GM04504 (cell line): ENCODE results near the gene NDST4.
A peak's percentile ranks its signal among the peaks of the same experiment; 100 is the strongest.

ENCODE experiments used
- DNase-seq: peaks from one replicate; pipeline ENCODE4 v3.0.0-alpha.2; 2012; ENCODE audit warnings: low read depth

Gene NDST4

DNA sequence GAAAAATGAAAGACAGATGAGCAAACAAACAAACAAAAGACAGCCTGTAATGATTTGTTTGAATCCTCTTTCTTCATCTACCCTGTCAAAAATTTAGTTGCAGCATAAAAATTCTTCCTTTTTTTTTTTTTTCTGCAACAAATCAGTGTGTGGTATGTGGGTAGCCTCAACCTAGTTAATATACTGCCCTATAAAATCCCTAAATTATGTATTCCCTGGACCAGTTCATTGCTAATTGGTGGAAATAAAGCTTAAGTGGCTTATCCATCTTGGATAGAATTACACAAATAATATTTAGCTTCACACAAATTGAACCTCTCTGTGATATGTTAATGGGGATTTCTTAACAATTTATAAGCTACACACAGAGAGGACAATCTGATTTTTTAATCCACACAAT is 208.4 kb downstream of the NDST4 start:
- no peak for DNase-seq

DNA sequence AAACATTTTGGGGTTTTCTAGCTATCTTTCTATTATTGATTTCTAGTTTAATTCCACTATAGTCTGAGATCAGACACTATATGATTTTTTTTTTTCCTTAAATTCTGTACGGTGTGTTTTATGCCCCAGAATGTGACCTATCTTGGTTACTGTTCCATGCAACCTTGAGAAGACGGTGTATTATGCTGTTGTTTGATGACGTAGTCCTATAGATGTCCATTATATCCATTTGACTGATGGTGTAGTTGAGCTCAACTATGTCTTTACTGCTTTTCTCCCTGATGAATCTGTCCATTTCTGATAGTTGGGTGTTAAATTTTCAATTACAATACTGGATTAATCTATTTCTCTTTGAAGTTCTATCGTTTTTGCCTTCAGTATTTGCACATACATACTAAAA is 212.5 kb downstream of the NDST4 start:
- no peak for DNase-seq

DNA sequence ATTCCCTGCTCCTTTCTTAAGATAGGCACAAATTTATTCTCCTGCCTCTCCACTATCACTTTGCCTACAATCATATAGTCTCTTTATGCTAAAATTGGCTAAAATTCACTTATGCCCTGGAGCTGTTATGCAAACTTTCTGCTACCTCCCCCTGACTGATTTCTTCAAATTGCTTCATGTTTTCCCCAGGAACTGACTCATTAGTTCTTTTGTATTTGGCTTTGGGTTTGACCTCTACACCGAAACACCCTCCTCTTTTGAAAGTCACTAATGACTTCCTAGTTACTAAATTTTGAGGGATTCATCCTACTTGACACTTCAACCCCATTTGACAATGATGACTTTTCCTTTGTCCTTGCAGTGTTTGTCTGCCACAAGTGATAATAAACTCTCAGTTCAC is 222.6 kb downstream of the NDST4 start:
- no peak for DNase-seq

DNA sequence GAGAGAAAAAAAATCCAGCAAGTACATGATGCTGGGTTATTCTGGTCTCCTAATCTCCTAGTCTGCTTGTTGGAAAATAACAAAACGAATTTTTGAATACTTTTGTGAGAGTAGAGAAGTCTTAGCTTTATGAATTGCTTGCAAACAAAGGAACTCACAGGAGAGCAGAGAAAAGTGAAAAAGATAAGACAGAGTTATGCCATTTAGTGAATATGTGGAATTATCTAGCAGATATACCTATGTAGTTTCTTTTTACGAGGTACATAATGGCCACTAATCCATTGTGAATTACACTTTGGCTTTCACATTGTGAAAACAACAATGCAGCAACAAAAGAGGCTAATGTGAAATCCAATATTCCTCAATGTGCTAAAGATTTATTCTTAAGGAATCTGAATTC is 226.7 kb downstream of the NDST4 start:
- no peak for DNase-seq

DNA sequence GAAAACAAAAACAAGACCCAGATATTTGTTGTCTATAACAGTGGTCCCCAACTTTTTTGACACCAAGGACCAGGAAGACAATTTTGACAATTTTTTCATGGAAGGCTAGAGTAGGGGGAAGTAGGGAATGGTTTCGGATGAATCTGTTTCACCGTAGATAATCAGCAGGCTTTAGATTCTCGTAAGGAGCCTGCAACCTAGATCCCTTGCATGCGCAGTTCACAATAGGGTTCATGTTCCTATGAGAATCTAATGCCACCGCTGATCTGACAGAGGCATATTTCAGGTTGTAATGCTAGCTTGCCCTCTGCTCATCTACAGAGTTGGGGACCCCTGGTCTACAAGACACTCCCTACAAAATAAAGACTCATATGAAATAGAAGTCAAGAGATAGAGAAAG is 229.8 kb downstream of the NDST4 start:
- DNase-seq, result no peak

DNA sequence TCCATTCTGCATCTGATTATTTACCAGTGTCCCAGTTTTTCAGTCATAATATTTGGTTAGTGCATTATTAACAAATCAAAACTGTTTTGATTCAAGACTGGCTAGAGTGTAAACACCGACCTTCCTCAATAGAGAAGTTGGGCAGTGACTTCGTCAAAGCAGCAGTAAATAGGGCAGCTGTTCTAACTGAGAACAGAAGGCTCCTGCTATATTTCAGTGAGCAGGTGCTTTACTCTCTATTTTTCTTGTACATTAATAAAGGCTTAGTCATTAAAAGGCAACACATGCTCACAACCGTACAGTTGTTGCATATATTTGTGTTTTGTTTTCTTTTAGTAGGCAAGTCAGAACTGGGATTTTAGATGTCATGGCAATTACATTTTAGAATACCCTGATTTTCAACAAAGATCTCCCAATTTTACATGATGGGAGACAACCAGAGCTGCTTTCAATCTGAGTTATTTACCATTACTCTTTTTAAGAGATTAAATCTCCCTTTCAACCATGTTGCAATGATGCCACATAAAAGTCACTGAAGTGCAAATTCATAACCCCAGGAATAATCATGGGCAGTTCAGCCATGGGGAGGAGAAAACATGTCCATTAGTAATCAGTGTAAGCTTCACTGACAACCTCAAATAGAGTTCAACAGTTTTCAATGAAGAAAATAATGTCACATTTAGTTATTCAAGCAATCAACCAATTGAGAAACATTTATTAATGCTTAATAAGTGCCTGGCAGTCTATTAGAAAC is 233.3 kb downstream of the NDST4 start:
- DNase-seq, result no peak

DNA sequence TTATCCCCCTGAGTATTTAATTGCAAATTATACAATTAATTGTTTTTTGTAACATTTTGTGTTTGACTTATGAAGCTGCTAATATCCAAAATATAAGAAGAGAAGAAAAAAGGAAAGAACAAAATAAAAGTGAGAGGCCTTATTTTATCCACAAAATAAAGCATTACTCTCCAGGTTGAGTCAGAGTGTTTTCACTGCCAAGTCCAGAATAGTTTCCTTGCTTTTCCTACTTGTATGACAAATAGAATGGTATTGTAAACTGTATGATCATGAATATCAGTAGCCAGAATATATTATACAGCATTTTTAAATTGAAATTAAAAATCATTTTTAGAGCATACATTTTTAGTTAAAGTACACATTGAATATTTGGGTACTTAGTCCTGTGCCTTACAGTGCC is 237.8 kb downstream of the NDST4 start:
- DNase-seq, result no peak

DNA sequence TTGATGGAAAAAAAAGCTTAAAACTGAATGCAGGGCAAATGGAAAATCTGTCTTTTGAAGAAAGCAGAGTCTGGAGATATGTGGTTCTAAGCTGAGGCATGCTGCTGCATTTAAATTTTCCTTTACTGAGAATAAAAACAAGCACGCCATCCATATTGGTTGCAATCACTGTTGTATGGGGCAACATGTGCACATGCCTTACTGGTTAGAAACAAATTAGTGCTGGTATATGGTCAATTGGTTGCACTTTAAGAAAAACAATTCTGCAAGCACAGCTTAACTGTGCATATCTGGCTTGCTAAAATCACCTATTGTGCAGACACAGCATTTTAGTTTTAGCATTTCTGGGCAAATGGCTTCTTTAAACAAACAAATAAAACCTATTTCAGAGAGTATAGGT is 239.1 kb downstream of the NDST4 start:
- DNase-seq, result no peak

DNA sequence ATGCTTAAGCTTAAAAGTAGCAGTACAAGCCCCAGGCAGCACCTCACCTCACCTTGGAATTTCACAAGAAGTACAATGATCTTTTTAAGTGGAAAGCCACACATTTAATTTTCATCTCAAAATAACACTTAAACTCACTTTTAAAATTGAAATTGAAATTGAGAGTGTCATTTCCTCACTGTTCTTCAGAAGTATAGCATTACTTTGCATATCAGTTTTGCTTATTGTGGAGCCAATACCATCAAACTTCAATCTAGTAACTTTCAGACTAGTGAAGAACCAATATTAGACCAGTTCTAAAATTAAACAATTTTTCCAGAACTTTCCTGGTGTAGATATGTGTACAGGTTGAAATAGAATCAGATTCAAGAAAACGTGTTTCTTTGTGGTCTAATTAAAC is 242.4 kb downstream of the NDST4 start:
- no peak for DNase-seq

DNA sequence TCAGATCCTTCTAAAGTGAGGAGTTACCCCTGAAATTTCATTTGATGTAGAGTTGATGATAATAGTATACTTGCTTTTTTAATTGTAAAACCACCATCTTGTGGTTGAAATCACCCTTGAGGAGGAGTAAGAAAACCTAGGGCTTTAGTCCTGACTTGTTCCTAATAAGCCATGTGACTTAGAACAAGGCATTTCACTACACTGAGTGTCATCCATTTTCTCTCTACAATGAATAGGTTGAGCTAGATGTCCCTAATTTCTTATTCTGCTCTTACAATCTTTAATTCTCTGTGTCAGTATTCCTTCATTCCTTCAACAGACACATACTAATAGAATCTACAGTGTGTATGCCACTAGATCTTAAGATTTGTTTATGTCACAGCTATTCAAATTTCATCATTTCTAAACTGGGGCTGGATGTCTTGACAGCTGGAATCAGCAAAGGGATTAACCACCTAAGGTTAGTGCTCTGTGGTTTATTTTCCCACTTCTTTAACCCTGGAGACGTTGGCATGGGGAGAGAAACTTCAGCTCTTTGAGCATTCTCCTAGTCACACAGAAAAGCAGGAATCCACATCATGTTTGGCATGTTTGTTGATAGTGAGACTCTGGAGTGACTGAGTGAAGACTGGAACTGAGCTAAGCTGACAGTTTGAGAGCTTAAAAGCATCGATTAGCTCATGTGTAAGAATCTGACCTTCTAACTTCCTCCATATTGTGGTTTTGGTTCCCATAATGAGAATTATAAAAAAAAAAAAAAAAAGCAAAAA is 246.3 kb downstream of the NDST4 start:
- no peak for DNase-seq

DNA sequence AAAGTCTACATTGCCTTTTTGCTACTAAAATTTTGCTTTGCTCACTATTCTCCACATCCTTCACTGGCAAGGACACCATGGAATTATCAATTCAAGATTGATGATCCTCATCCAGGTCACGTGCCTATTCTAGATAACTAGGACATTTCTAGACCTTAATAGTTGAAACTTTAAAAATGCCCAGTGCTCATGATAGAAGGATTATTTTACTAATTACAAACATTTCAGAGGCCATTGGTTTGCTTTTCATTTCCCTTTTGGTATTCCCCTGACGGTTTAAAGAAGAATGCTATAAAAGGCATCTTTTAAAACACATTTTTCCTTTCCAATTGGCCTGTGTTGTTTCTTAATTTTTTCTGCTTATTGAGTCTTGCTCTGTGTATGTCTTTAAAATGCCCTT is 249.4 kb downstream of the NDST4 start:
- no peak for DNase-seq

DNA sequence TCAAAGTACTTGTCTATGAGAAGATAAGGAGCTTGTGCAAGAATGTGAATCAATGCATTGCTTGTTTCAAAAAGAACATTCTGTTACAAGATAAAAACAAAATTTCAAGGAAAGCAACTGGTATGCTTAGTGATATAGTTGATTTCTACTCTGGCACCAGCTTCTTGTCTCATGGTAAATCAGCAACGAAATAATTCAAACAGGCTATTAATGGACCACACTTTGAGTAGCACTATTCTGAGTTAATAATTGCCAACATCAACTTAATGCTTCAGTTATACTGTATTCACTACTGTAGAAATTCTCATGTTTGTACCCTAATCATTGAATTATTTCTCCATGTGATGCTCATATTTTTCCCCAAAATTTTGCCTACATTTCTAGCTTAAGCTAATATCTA is 252.6 kb downstream of the NDST4 start:
- DNase-seq, result no peak

DNA sequence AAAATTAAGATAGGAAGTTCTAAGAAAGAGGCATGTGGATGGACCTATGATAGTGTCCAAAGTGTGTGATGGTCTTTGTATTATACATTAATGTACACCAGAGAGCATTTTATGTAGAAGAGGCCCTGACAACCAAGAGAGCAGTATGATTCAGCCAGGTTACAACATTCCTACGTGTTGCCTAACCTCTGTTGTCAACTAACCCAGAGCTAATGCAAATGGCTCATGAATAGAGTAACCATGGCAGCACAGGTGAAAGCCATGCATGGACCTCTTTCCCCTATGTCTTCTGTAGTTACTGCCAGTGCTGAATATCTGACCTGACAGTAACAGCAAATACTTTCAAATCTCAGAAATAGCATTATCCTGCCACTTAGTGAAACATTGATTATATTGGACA is 255.6 kb downstream of the NDST4 start:
- DNase-seq, result no peak

DNA sequence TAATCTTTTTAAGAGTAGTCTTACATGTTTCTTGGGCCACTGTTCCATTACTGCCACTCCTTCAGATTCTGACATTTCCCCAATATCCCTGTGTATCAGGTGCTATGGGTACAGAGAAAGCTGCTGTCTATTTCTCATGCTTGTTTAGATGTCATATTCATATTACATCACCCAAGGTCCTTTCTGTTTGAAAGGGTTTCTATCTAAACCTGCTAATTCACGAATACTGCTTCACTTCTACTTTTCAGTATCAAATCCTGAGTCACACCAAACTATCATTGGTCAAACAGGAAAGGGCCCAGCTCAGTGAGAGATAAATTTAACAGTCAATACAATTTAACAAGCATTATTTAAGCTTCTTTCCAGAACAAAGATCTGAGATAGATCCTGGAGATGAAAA is 273.4 kb downstream of the NDST4 start:
- no peak for DNase-seq

DNA sequence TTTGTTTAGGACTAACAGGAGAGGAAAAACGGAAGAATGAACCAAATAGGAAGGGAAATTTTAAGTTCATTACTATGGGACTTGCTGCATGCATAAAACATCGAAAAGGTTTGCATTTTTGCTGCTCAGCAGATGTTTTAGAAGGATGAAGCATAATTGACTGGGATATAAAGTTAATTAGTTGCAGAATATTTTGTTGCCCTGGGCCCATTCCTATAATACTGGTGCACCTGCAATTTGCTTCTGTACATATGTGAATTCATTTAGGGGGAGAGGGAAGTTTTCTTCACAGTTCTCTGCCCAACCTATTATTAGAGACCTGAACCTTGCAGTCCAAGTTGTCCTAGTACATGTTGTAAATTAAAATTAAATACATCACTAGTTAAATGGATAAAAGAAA is 282.8 kb downstream of the NDST4 start:
- no peak for DNase-seq

DNA sequence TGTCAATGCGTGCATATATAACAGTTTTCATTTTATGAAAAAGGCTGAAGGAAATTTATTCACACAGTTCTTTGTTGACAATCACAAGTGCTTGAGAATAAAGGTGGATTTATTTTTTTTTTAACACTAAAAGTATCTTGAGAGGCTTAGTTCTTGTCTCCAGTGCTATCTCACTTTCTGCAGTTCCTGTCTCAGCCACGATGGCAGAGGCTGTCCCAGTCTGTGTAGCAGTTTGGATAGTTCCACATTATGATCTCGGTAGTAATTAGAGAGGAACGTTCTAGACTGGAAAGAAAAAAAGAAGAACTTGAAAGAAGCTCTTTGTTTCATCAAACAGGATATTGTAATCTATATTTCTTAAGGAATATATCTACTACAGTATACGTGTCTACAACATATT is 285.8 kb downstream of the NDST4 start:
- no peak for DNase-seq

DNA sequence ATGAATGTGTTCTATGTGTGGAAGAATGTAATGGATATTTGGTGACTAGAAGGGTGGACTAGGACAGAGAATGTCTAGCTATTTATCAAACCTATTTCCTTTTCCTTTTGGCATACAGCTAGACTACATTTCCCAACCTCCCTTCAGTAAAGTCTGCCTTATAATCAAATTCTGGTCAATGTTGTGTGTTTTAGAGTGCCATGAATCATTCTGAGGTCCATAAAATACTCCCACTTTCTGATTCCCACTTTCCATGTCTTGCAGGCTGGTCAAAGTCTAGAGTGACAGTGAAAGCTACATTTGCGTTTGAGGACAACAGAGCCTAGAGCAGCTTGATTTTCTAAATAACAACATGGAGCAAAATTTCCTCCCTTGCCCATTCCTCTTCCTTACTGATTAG is 297.7 kb downstream of the NDST4 start:
- DNase-seq, result no peak

DNA sequence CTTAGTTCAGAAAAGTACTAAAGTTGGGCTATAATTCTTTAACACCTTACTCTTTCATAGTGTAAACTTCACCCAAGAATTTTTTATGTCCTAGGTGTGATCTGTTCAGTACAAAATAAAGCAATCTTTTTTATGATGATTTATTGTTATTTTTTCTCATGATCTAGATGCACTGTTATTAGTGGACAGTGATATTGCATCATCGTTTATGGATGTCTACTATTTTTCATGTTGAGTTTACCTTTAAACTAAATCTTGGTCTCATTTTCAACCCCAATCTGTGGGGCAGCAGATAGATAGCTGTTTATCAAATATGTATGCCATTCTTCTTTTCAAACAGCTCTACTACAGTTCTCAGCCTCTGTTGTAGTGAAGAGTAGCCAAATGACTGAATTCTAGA is 299.5 kb downstream of the NDST4 start:
- no peak for DNase-seq

DNA sequence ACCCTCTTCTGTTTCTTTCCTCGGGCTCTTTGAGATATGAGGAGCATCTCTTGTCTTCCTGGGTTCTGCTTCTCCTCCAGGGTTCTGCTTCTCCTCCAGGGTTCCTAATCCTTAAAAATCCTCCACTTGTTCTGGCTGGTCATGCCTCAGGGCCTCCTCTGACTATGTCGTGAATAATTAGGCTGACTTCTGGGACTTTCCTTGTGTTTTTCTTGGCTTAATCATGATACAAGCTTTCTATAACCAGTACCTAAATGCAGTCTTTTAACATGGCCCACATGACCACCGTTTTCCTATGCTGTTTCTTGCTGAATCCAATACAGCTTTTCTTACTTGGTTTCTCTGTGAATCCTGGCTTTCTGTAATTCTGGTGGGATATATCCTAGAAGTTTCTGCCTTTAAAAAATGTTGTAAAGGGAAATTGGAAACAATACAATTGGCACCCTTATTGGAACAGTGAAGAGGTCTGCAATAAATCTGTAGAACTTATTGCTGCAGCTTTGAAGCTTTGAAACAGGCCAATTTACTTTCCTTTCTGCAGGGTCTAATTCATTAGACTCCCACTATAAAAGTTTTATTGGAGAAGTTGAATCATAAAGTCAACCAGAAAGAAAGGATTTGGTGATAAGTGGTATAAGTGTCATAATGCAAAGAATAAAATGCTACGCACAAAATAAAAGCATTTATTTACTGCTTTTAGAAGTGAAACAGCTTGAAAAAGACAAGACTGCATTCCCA is 301.7 kb downstream of the NDST4 start:
- no peak for DNase-seq

DNA sequence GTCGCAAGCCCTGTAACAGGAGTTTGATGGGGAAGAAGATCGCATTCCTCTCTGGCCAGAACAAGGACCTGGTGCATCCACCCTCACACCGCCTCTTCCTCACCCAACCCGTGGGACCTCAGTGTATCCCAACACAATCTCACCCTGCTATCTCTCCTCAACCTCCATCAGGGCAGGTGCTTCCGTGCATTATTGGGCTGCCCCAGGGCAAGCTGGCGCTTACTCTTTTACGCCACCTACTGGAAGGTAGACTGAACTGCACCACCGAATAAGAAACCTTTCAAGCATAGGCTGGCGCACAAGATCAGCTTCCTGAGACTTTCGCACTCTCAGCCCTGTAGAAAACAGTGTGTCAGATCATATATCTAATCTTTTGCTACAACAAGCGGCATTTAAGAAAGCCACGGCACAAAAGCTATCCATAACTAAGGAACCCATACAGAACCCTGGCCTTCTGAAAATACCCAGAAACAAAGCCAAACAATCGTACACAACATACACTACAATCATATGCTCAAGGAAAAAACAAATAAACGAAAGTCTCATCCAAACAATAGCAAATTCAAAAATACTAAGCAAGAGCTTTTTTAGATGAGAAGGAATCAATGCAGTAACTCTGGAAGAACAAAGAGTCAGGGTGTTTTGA is 305.5 kb downstream of the NDST4 start:
- peak; percentile 6 for DNase-seq

DNA sequence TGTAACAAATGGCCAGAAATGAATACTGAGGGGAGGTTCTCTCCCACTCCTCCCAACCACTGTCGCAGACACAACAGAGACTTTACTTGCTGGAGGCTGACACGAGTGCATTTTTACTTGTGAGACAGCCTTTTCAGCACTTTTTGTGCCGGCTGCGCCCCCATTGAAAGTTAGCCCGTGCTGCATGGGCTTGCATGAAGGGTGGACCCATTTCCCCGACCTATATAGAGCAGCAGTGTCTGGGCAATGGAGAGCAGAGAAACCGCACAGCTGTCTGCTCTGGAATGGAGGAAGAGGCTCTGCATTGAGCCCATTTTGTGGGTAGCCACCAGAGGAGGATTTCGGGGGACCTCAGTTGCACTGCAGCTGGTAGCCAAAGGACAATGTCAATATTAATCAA is 306.1 kb downstream of the NDST4 start:
- no peak for DNase-seq

DNA sequence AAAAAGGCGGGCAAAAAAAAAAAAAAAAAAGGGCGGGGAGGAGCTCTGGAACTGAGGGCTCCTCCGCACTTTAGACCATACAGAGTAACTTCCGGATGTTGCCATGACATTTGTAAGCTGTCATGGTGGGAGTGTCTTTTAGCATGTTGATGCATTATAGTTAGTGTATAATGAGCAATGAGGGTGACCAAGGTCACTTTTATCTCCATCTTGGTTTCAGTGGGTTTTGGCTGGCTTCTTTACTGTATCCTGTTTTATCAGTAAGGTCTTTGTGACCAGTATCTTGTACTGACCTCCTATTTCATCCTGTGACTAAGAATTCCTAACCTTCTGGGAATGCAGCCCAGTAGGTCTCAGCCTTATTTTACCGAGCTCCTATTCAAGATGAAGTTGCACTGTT is 321.4 kb downstream of the NDST4 start:
- no peak for DNase-seq

DNA sequence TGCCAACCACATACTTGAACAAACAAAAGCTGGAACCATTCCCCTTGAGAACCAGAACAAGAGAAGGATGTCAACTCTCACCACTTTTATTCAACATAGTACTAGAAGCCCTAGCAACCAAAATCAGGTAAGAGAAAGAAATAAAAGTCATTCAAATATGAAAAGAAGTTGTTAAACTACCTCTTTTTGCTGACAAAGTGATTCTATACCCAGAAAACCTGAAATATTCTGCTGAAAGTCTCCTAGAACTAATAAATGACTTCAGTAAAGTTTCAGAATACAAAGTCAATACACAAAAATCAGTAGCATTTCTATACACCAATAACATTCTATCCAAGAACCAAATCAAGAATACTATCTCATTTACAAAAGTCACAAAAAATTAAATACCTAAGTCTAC is 327.9 kb downstream of the NDST4 start:
- no peak for DNase-seq
